ENCODE data around the gene CNTN6. TPM values are rescaled to one million over a fixed set of nuclear protein-coding genes. Genes with fewer than 3 reads are reported as not detected.

CNTN6 gene
- total RNA-seq, 1 donor from 2014 or later, result not detected

GRCh38 chr3:1406250-1406649 lies 313.4 kb downstream of the CNTN6 start:
- no peak for DNase-seq (ENCODE audit: low read depth in 2 of 2)

GRCh38 chr3:1421577-1421976 lies 328.8 kb downstream of the CNTN6 start:
- no peak for DNase-seq (ENCODE audit: low read depth in 2 of 2)

GRCh38 chr3:1423566-1424089 lies 330.8 kb downstream of the CNTN6 start:
- DNase-seq (ENCODE audit: low read depth in 2 of 2), result no peak

GRCh38 chr3:1439395-1439794 lies 346.6 kb downstream of the CNTN6 start:
- DNase-seq (ENCODE audit: low read depth in 2 of 2), result no peak

- DNase-seq (ENCODE audit: low read depth in 2 of 2), result no peak
Measured at GRCh38 chr3:1442271-1442670, 349.4 kb downstream of the CNTN6 start.

GRCh38 chr3:1444195-1444594 lies 351.4 kb downstream of the CNTN6 start:
- no peak for DNase-seq (ENCODE audit: low read depth in 2 of 2)

- no peak for DNase-seq (ENCODE audit: low read depth in 2 of 2)
Measured at GRCh38 chr3:1446531-1446930, 353.7 kb downstream of the CNTN6 start.

GRCh38 chr3:1447452-1447851 lies 354.6 kb downstream of the CNTN6 start:
- no peak for DNase-seq (ENCODE audit: low read depth in 2 of 2)

GRCh38 chr3:1448443-1448842 lies 355.6 kb downstream of the CNTN6 start:
- DNase-seq (ENCODE audit: low read depth in 2 of 2), result no peak
